Measurements from ENCODE around the gene DLX1. TPM values are rescaled to one million over a fixed set of nuclear protein-coding genes. Genes with fewer than 3 reads are reported as not detected.

The DLX1 gene
- total RNA-seq, 1 donor from 2014 or later, result 0.61 TPM

GRCh38 chr2:172087207-172087779, 2.0 kb downstream of the DLX1 start:
- TF ChIP-seq CTCF (IDR thresholded peaks at IDR 0.05; ENCODE audit: partially characterized antibody, unreplicated experiment), result no peak
- Mint-ChIP-seq H3K4me1 (ENCODE audit: low read depth, unreplicated experiment) (peaks cover 28% of the 10 kb centered on the region), H3K4me3 (ENCODE audit: unreplicated experiment) (peak overlapping the region; percentile 71), H3K36me3 (ENCODE audit: unreplicated experiment) (no peaks in the 10 kb centered on the region), H3K27me3 (ENCODE audit: unreplicated experiment) (peaks cover 62% of the 10 kb centered on the region), H3K9me3 (ENCODE audit: unreplicated experiment) (peaks cover 26% of the 10 kb centered on the region), H3K27ac (ENCODE audit: unreplicated experiment) (no peak overlapping the region)
- no peak for DNase-seq

GRCh38 chr2:172087780-172088244, 2.5 kb downstream of the DLX1 start:
- no peak overlapping the region for H3K27ac Mint-ChIP-seq (ENCODE audit: unreplicated experiment)
- H3K4me3 Mint-ChIP-seq (ENCODE audit: unreplicated experiment), result peak overlapping the region; percentile 69
- H3K9me3 Mint-ChIP-seq (ENCODE audit: unreplicated experiment), result peaks cover 28% of the 10 kb centered on the region
- TF ChIP-seq CTCF (IDR thresholded peaks at IDR 0.05; ENCODE audit: partially characterized antibody, unreplicated experiment), result no peak
- H3K27me3 Mint-ChIP-seq (ENCODE audit: unreplicated experiment), result peaks cover 63% of the 10 kb centered on the region
- H3K36me3 Mint-ChIP-seq (ENCODE audit: unreplicated experiment), result no peaks in the 10 kb centered on the region
- peak; percentile 40 for DNase-seq
- H3K4me1 Mint-ChIP-seq (ENCODE audit: low read depth, unreplicated experiment), result peaks cover 30% of the 10 kb centered on the region

- no peak for TF ChIP-seq CTCF (IDR thresholded peaks at IDR 0.05; ENCODE audit: partially characterized antibody, unreplicated experiment)
- no peaks in the 10 kb centered on the region for H3K36me3 Mint-ChIP-seq (ENCODE audit: unreplicated experiment)
- peak; percentile 55 for DNase-seq
- peak overlapping the region; percentile 69 for H3K4me3 Mint-ChIP-seq (ENCODE audit: unreplicated experiment)
- no peak overlapping the region for H3K27ac Mint-ChIP-seq (ENCODE audit: unreplicated experiment)
- H3K9me3 Mint-ChIP-seq (ENCODE audit: unreplicated experiment), result peaks cover 32% of the 10 kb centered on the region
- peaks cover 30% of the 10 kb centered on the region for H3K4me1 Mint-ChIP-seq (ENCODE audit: low read depth, unreplicated experiment)
- peaks cover 69% of the 10 kb centered on the region for H3K27me3 Mint-ChIP-seq (ENCODE audit: unreplicated experiment)
Observed at GRCh38 chr2:172088245-172089004, 3.1 kb downstream of the DLX1 start.

GRCh38 chr2:172089005-172089504, 3.7 kb downstream of the DLX1 start:
- H3K9me3 Mint-ChIP-seq (ENCODE audit: unreplicated experiment), result peaks cover 33% of the 10 kb centered on the region
- peaks cover 24% of the 10 kb centered on the region for H3K4me1 Mint-ChIP-seq (ENCODE audit: low read depth, unreplicated experiment)
- no peak for DNase-seq
- H3K4me3 Mint-ChIP-seq (ENCODE audit: unreplicated experiment), result peak overlapping the region; percentile 69
- H3K27ac Mint-ChIP-seq (ENCODE audit: unreplicated experiment), result no peak overlapping the region
- no peak for TF ChIP-seq CTCF (IDR thresholded peaks at IDR 0.05; ENCODE audit: partially characterized antibody, unreplicated experiment)
- H3K36me3 Mint-ChIP-seq (ENCODE audit: unreplicated experiment), result no peaks in the 10 kb centered on the region
- H3K27me3 Mint-ChIP-seq (ENCODE audit: unreplicated experiment), result peaks cover 65% of the 10 kb centered on the region

GRCh38 chr2:172089633-172090032, 4.3 kb downstream of the DLX1 start:
- TF ChIP-seq CTCF (IDR thresholded peaks at IDR 0.05; ENCODE audit: partially characterized antibody, unreplicated experiment), result no peak
- Mint-ChIP-seq H3K36me3 (ENCODE audit: unreplicated experiment) (no peaks in the 10 kb centered on the region), H3K27ac (ENCODE audit: unreplicated experiment) (no peak overlapping the region), H3K4me3 (ENCODE audit: unreplicated experiment) (no peak overlapping the region), H3K27me3 (ENCODE audit: unreplicated experiment) (peaks cover 63% of the 10 kb centered on the region), H3K9me3 (ENCODE audit: unreplicated experiment) (peaks cover 33% of the 10 kb centered on the region), H3K4me1 (ENCODE audit: low read depth, unreplicated experiment) (peaks cover 22% of the 10 kb centered on the region)
- no peak for DNase-seq

All from glutamatergic neuron (in vitro differentiated cells).